Measurements from ENCODE around the gene HDAC2.

DNA sequence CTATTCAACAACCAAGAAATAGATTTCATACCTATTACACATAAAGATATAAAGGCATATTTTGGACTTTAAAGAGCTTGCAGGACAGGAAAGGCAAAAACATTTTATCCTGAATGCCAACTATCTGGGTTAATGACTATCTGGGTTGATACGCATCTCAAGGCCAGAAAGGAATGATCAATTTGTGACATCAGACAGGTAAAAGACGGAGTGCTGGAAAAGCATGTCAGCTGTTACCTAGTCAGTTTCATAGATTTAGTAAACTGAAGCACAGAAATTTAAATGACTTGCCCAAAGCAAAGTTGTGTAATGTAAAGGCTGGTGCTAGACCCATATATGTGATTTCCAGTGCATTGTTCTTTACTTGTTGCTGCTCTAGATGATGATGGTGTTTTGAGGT lies 36.8 kb downstream of the HDAC2 start:
- TF ChIP-seq, protein P1, sequence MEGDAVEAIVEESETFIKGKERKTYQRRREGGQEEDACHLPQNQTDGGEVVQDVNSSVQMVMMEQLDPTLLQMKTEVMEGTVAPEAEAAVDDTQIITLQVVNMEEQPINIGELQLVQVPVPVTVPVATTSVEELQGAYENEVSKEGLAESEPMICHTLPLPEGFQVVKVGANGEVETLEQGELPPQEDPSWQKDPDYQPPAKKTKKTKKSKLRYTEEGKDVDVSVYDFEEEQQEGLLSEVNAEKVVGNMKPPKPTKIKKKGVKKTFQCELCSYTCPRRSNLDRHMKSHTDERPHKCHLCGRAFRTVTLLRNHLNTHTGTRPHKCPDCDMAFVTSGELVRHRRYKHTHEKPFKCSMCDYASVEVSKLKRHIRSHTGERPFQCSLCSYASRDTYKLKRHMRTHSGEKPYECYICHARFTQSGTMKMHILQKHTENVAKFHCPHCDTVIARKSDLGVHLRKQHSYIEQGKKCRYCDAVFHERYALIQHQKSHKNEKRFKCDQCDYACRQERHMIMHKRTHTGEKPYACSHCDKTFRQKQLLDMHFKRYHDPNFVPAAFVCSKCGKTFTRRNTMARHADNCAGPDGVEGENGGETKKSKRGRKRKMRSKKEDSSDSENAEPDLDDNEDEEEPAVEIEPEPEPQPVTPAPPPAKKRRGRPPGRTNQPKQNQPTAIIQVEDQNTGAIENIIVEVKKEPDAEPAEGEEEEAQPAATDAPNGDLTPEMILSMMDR (IDR thresholded peaks at IDR 0.05; ENCODE audit: insufficient read depth, low read length): no peak
- no peak for TF ChIP-seq GABPA (IDR thresholded peaks at IDR 0.05; ENCODE audit: low read depth)
- TF ChIP-seq, protein P2, sequence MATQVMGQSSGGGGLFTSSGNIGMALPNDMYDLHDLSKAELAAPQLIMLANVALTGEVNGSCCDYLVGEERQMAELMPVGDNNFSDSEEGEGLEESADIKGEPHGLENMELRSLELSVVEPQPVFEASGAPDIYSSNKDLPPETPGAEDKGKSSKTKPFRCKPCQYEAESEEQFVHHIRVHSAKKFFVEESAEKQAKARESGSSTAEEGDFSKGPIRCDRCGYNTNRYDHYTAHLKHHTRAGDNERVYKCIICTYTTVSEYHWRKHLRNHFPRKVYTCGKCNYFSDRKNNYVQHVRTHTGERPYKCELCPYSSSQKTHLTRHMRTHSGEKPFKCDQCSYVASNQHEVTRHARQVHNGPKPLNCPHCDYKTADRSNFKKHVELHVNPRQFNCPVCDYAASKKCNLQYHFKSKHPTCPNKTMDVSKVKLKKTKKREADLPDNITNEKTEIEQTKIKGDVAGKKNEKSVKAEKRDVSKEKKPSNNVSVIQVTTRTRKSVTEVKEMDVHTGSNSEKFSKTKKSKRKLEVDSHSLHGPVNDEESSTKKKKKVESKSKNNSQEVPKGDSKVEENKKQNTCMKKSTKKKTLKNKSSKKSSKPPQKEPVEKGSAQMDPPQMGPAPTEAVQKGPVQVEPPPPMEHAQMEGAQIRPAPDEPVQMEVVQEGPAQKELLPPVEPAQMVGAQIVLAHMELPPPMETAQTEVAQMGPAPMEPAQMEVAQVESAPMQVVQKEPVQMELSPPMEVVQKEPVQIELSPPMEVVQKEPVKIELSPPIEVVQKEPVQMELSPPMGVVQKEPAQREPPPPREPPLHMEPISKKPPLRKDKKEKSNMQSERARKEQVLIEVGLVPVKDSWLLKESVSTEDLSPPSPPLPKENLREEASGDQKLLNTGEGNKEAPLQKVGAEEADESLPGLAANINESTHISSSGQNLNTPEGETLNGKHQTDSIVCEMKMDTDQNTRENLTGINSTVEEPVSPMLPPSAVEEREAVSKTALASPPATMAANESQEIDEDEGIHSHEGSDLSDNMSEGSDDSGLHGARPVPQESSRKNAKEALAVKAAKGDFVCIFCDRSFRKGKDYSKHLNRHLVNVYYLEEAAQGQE (IDR thresholded peaks at IDR 0.05; ENCODE audit: insufficient replicate concordance, low read depth): no peak

Data from HL-60 (cell line).